Transverse colon (tissue), 4 donors: Measurements from ENCODE around the gene STK32B. TPM values are rescaled to one million over a fixed set of nuclear protein-coding genes. Genes with fewer than 3 reads are reported as not detected.

Experiments used
- DNase-seq: peaks from one replicate; pipeline ENCODE4 v3.0.0-alpha.2; 2019
- H3K27ac ChIP-seq, 4 donors: fragments of 200-600 bp; sonication (generic); 2 replicates each; pipeline ENCODE4 v1.5.1; 2016 to 2018; ENCODE audit warnings: inconsistent platforms in 4 of 4
- H3K27me3 ChIP-seq: fragments of 200-600 bp; sonication (generic); 2 replicates; pipeline ENCODE4 v1.5.1; 2017; ENCODE audit warnings: inconsistent platforms
- H3K36me3 ChIP-seq, 4 donors: fragments of 200-600 bp; sonication (generic); 2 replicates each; pipeline ENCODE4 v1.5.1; 2017 to 2019; ENCODE audit warnings: inconsistent platforms in 4 of 4
- H3K4me1 ChIP-seq, 4 donors: fragments of 200-600 bp; sonication (generic); 2 replicates each; pipeline ENCODE4 v1.5.1; 2017 to 2020; ENCODE audit warnings: inconsistent platforms in 4 of 4
- H3K4me3 ChIP-seq, 4 donors: fragments of 200-600 bp; sonication (generic); 1 replicate in 1 of 4; 2 replicates in 3 of 4; pipeline versions ENCODE4 v1.5.1 to v1.6.1; 2017 to 2019; ENCODE audit warnings: inconsistent platforms in 4 of 4
- H3K9me3 ChIP-seq, 2 donors: fragments of 200-600 bp; sonication (generic); 2 replicates each; pipeline ENCODE4 v1.5.1; 2017 to 2019; ENCODE audit warnings: inconsistent platforms in 2 of 2
- CTCF ChIP-seq, 5 experiments: fragments of 200-600 bp in 3 of 5; fragments of 450-650 bp in 2 of 5; sonication (generic) in 3 of 5; IDR thresholded peaks; 1 replicate in 2 of 5; 2 replicates in 3 of 5; pipeline ENCODE4 v1.5.1; 2016 to 2017; ENCODE audit warnings: antibody characterized with exemption in 5 of 5, inconsistent platforms in 3 of 5, mild to moderate bottlenecking in 2 of 5, moderate library complexity in 1 of 5
- EP300 ChIP-seq: sonication (generic); formaldehyde crosslinking; IDR thresholded peaks from one replicate; pipeline ENCODE4 v1.6.1; 2017; ENCODE audit warnings: antibody characterized with exemption, low read depth
- POLR2A ChIP-seq: fragments of 450-650 bp; IDR thresholded peaks from one replicate; pipeline ENCODE4 v1.6.1; 2016; ENCODE audit warnings: antibody characterized with exemption, mild to moderate bottlenecking, moderate library complexity
- POLR2AphosphoS5 ChIP-seq, 3 donors: sonication (generic); formaldehyde crosslinking; IDR thresholded peaks; one replicate each; pipeline ENCODE4 v1.6.1; 2016; ENCODE audit warnings: antibody characterized with exemption in 3 of 3
- WGBS, 2 donors: methylation state at CpG; one replicate each; pipeline ENCODE4 v1.1.5; 2018; ENCODE audit warnings: low coverage in 1 of 2; 5-methylcytosine and 5-hydroxymethylcytosine counted together
- in situ Hi-C, 4 donors: fragments of 200-750 bp; cut with MboI; loops; one replicate each; pipeline versions ENCODE4 v1.15.0 to v1.15.1; 2017; ENCODE audit warnings: low sequenced_read_pairs in 3 of 4, low pct_ligation_motif_present in 1 of 4, low pct_unique_long_range_greater_than_20kb in 1 of 4
- intact Hi-C: fragments of 100-400 bp; cut with DNase I; formaldehyde crosslinking; loops from one replicate; pipeline ENCODE4 v1.15.1; 2023; ENCODE audit warnings: low total_unique reads
- total RNA-seq, 4 donors: library from RNA; depleted of rRNA; stranded (reverse); fragments of >200 nt; gene quantifications; one replicate each; pipeline ENCODE4 v1.1.0, GENCODE V29; 2016

STK32B gene
- total RNA-seq, 4 donors from 2014 or later = 0.37 to 1.1 (median 0.64) TPM

DNA sequence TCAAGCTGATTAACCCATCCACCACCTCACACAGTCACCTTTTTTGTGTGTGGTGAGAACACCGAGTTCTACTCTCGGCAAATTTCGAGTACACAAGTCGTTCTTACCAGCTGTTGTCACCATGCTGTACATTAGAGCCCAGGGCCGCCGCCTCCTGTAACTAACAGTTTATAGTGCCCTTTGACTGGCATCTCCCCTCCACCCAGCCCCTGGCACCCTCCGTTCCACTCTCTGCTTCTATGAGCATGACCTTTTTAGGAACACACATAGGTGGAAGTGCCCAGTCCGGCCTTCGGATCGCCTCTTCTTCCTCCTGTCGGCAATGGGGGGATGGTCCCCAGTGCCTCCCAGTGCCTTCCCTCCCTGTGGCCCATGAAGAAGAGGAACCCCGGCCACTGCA, 141.4 kb downstream of the STK32B start:
- 86% methylated on average over 12 of the region's 12 CpGs; no CpG with 5 or more reads in 1 of the 2 donors for WGBS, 2 donors
- Histone ChIP-seq H3K9me3 (no peaks in the 10 kb centered on the region), H3K4me1 (no peaks in the 10 kb centered on the region), H3K36me3 (no peaks in the 10 kb centered on the region), H3K27ac (no peak overlapping the region), H3K27me3 (no peaks in the 10 kb centered on the region), H3K4me3 (no peak overlapping the region)
- in situ Hi-C loops (no loop called here), intact Hi-C loops (no loop called here)
- DNase-seq = no peak
- TF ChIP-seq POLR2A = no peak
- no peak for TF ChIP-seq CTCF (IDR thresholded peaks at IDR 0.05)
- TF ChIP-seq EP300 = no peak
- TF ChIP-seq POLR2AphosphoS5 (IDR thresholded peaks at IDR 0.05) = no peak

DNA sequence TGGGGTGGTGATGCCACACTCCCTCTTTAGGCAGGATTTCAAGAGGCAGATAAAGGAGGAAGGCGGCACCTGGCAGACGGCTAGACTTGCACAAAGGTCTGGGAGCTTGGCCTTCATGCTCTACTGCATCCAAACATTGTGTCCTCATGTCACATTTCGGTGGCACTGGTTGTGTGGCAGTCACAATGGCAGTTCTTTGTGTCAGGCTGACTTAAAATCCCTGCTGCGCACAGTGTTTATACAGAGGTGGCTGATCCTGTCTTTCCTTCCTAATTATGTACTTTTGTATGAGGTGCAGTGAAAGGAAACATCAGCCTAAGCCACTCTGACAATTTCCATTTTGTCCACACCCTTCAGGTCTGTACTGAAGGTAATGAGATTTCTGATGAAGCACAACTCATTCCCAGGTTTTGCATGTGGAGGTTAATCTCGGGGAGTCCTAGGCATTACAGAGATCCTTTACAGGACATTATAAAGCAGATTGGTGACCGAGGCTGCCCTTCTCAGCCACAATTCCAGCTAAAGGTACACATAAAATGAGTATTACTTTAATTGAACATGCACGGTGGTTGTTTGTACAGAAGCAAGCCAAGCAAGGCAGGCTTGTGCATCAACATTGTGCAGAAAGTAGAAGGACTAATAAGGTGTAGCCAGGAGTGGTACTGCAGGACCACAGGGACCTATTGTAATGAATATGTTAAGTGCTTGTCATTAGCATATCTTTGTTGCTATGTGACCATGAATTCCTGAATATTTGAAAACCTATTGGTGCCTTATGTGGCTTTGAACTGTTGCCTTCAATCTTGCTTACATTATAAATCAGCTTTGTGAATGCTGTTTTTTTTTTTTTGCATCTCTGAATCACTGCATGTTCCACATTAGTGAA, 147.6 kb downstream of the STK32B start:
- WGBS, 2 donors = 53 to 77% methylated on average over 3 to 7 of the region's 7 CpGs
- H3K4me3 ChIP-seq = no peak overlapping the region
- intact Hi-C loops = loop anchor here (5.0 kb wide), 1 partner anchor 402 kb away; no protein-coding TSS in a partner anchor

GRCh38 chr4:5199912-5200311, 148.6 kb downstream of the STK32B start:
- H3K4me1 ChIP-seq = no peaks in the 10 kb centered on the region
- 50 to 67% methylated on average over 1 to 2 of the region's 2 CpGs for WGBS, 2 donors
- H3K9me3 ChIP-seq = no peaks in the 10 kb centered on the region
- no peaks in the 10 kb centered on the region for H3K27me3 ChIP-seq
- no peak for DNase-seq
- H3K4me3 ChIP-seq = no peak overlapping the region
- H3K27ac ChIP-seq = no peak overlapping the region
- no peaks in the 10 kb centered on the region for H3K36me3 ChIP-seq
- intact Hi-C loops (loop anchor here (5.0 kb wide), 1 partner anchor 403 kb away; no protein-coding TSS in a partner anchor), in situ Hi-C loops (no loop called here)
- TF ChIP-seq CTCF (IDR thresholded peaks at IDR 0.05) (no peak), POLR2AphosphoS5 (IDR thresholded peaks at IDR 0.05) (no peak), POLR2A (no peak), EP300 (no peak)

More for the DNA sequence above, 147.6 kb downstream of the STK32B start:
- no peak for TF ChIP-seq CTCF (IDR thresholded peaks at IDR 0.05)
- TF ChIP-seq POLR2AphosphoS5 (IDR thresholded peaks at IDR 0.05) = no peak
- TF ChIP-seq POLR2A = no peak
- no peak for TF ChIP-seq EP300
- Histone ChIP-seq H3K9me3 (no peaks in the 10 kb centered on the region), H3K4me1 (no peaks in the 10 kb centered on the region), H3K27ac (no peak overlapping the region), H3K27me3 (no peaks in the 10 kb centered on the region), H3K36me3 (no peaks in the 10 kb centered on the region)
- DNase-seq = no peak
- in situ Hi-C loops = no loop called here

DNA sequence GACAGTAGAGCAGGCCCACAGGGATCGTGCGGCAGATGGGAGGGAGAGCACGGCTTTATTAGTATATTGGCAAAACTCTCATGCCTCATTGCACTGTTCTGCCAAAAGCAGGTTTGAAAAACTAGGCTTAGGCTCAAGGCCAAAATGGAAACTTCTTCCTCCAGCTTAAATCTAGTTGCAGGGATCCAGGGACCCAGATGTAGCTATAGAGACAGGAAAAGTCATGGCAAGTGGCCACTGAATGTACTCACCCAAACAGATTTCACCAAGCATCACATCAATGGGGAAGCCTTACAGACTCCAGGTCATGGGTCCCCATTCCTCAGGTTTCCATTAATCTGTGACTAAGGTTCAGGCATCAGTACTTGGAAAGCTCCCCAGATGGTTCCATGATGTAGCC, 149.2 kb downstream of the STK32B start:
- in situ Hi-C loops (no loop called here), intact Hi-C loops (no loop called here)
- H3K36me3 ChIP-seq = no peaks in the 10 kb centered on the region
- TF ChIP-seq POLR2A (no peak), CTCF (IDR thresholded peaks at IDR 0.05) (no peak), POLR2AphosphoS5 (IDR thresholded peaks at IDR 0.05) (no peak)
- no peaks in the 10 kb centered on the region for H3K27me3 ChIP-seq
- H3K9me3 ChIP-seq = no peaks in the 10 kb centered on the region
- no peak for DNase-seq
- no peak overlapping the region for H3K27ac ChIP-seq
- H3K4me3 ChIP-seq = no peak overlapping the region
- no peaks in the 10 kb centered on the region for H3K4me1 ChIP-seq
- WGBS, 2 donors = 79% methylated on average over 3 of the region's 3 CpGs; no CpG with 5 or more reads in 1 of the 2 donors
